ENCODE measurements around the gene CCSER2.
"Not testable (repeated sequence)": the region's sequence is repeated elsewhere in the genome, so short reads cannot be mapped to it uniquely, and the experiment has no call there.

The CCSER2 gene

GRCh38 chr10:84493951-84494848 is 165.8 kb downstream of the CCSER2 start:
- Histone ChIP-seq H3K4me1 (ENCODE audit: insufficient read depth, low read length, poor library complexity, severe bottlenecking) (no peaks in the 10 kb centered on the region), H2AFZ (ENCODE audit: low read length) (no peak overlapping the region), H3K27me3 (ENCODE audit: insufficient read depth, low read length, poor library complexity, severe bottlenecking) (no peaks in the 10 kb centered on the region), H4K20me1 (ENCODE audit: insufficient read depth, low read length, poor library complexity, severe bottlenecking) (no peaks in the 10 kb centered on the region), H3K79me2 (ENCODE audit: insufficient read depth, low read length) (no peaks in the 10 kb centered on the region), H3K9ac (ENCODE audit: low read depth, low read length, poor library complexity, severe bottlenecking) (no peak overlapping the region), H3K4me3 (ENCODE audit: low read length, poor library complexity, severe bottlenecking) (no peak overlapping the region), H3K36me3 (ENCODE audit: insufficient read depth, low read length) (no peaks in the 10 kb centered on the region), H3K9me2 (replicated peaks; ENCODE audit: low read depth, low read length) (no peaks in the 10 kb centered on the region), H3K9me3 (ENCODE audit: insufficient read depth, low read depth, low read length) (no peaks in the 10 kb centered on the region), H3K4me2 (ENCODE audit: low read depth, low read length, poor library complexity, severe bottlenecking) (no peak overlapping the region), H3F3A (ENCODE audit: low read depth) (no peaks in the 10 kb centered on the region)
- TF ChIP-seq EZH2phosphoT487 (IDR thresholded peaks at IDR 0.05; ENCODE audit: borderline replicate concordance) = no peak
- TF ChIP-seq, protein P1, sequence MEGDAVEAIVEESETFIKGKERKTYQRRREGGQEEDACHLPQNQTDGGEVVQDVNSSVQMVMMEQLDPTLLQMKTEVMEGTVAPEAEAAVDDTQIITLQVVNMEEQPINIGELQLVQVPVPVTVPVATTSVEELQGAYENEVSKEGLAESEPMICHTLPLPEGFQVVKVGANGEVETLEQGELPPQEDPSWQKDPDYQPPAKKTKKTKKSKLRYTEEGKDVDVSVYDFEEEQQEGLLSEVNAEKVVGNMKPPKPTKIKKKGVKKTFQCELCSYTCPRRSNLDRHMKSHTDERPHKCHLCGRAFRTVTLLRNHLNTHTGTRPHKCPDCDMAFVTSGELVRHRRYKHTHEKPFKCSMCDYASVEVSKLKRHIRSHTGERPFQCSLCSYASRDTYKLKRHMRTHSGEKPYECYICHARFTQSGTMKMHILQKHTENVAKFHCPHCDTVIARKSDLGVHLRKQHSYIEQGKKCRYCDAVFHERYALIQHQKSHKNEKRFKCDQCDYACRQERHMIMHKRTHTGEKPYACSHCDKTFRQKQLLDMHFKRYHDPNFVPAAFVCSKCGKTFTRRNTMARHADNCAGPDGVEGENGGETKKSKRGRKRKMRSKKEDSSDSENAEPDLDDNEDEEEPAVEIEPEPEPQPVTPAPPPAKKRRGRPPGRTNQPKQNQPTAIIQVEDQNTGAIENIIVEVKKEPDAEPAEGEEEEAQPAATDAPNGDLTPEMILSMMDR (conservative IDR thresholded peaks at IDR 0.05; ENCODE audit: low read length) = no peak

DNA sequence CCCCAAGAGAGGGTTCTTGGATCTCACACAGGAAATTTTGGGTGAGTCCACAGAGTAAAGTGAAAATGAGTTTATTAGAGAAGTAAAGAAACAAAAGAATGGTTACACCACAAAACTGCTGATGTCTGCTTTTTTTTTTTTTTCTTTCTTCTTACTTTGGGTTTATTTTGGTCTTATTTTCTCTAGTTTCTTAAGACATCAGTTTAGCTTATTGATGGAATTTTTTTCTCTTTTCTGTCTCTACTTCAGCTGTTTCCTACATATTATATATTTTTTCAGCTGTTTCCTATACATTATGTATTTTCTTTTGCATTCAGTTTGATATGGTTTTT is 166.4 kb downstream of the CCSER2 start:
- H3K9ac ChIP-seq (ENCODE audit: low read depth, low read length, poor library complexity, severe bottlenecking) = no peak overlapping the region

DNA sequence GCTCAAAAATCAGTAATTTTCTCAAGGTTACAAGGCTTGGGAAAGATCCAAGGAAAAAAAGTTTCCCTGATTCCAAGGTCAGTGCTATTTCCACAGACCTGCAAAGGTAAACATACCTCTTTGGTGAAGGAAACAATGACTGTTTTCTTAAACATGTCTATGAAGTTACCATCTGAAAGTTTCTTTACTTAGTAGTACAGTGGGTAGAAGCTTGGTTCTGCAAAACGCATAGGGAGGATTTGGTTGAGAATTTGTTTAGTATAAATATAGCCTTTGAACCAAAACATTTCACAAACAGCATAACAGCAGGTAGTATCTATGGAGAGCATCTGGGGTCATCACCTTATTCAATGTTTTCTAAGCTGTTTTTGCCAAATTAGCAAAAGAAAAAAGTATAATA is 169.6 kb downstream of the CCSER2 start:
- TF ChIP-seq EZH2phosphoT487 (IDR thresholded peaks at IDR 0.05; ENCODE audit: borderline replicate concordance) = no peak
- TF ChIP-seq, protein P1 (conservative IDR thresholded peaks at IDR 0.05; ENCODE audit: low read length) = no peak
- Histone ChIP-seq H3K79me2 (ENCODE audit: insufficient read depth, low read length) (no peaks in the 10 kb centered on the region), H3F3A (ENCODE audit: low read depth) (no peaks in the 10 kb centered on the region), H3K9me3 (ENCODE audit: insufficient read depth, low read depth, low read length) (no peaks in the 10 kb centered on the region), H4K20me1 (ENCODE audit: insufficient read depth, low read length, poor library complexity, severe bottlenecking) (no peaks in the 10 kb centered on the region), H3K27me3 (ENCODE audit: insufficient read depth, low read length, poor library complexity, severe bottlenecking) (no peaks in the 10 kb centered on the region), H3K4me1 (ENCODE audit: insufficient read depth, low read length, poor library complexity, severe bottlenecking) (no peaks in the 10 kb centered on the region), H2AFZ (ENCODE audit: low read length) (no peak overlapping the region), H3K36me3 (ENCODE audit: insufficient read depth, low read length) (no peaks in the 10 kb centered on the region), H3K9me2 (replicated peaks; ENCODE audit: low read depth, low read length) (no peaks in the 10 kb centered on the region), H3K9ac (ENCODE audit: low read depth, low read length, poor library complexity, severe bottlenecking) (no peak overlapping the region), H3K4me3 (ENCODE audit: low read length, poor library complexity, severe bottlenecking) (no peak overlapping the region), H3K4me2 (ENCODE audit: low read depth, low read length, poor library complexity, severe bottlenecking) (no peak overlapping the region)

More for the DNA sequence above, 166.4 kb downstream of the CCSER2 start:
- Histone ChIP-seq H3F3A (ENCODE audit: low read depth) (no peaks in the 10 kb centered on the region), H3K4me1 (ENCODE audit: insufficient read depth, low read length, poor library complexity, severe bottlenecking) (no peaks in the 10 kb centered on the region), H3K36me3 (ENCODE audit: insufficient read depth, low read length) (no peaks in the 10 kb centered on the region), H3K79me2 (ENCODE audit: insufficient read depth, low read length) (no peaks in the 10 kb centered on the region), H3K4me2 (ENCODE audit: low read depth, low read length, poor library complexity, severe bottlenecking) (no peak overlapping the region), H4K20me1 (ENCODE audit: insufficient read depth, low read length, poor library complexity, severe bottlenecking) (no peaks in the 10 kb centered on the region), H3K9me2 (replicated peaks; ENCODE audit: low read depth, low read length) (no peaks in the 10 kb centered on the region), H2AFZ (ENCODE audit: low read length) (no peak overlapping the region), H3K27me3 (ENCODE audit: insufficient read depth, low read length, poor library complexity, severe bottlenecking) (no peaks in the 10 kb centered on the region), H3K4me3 (ENCODE audit: low read length, poor library complexity, severe bottlenecking) (no peak overlapping the region), H3K9me3 (ENCODE audit: insufficient read depth, low read depth, low read length) (no peaks in the 10 kb centered on the region)
- no peak for TF ChIP-seq EZH2phosphoT487 (IDR thresholded peaks at IDR 0.05; ENCODE audit: borderline replicate concordance)
- TF ChIP-seq, protein P1 (conservative IDR thresholded peaks at IDR 0.05; ENCODE audit: low read length) = no peak

- not testable (repeated sequence) for H3K9me3 ChIP-seq (ENCODE audit: insufficient read depth, low read depth, low read length); H3K27me3 ChIP-seq (ENCODE audit: insufficient read depth, low read length, poor library complexity, severe bottlenecking); H3K4me2 ChIP-seq (ENCODE audit: low read depth, low read length, poor library complexity, severe bottlenecking); H3K36me3 ChIP-seq (ENCODE audit: insufficient read depth, low read length); H3K79me2 ChIP-seq (ENCODE audit: insufficient read depth, low read length); H3K9ac ChIP-seq (ENCODE audit: low read depth, low read length, poor library complexity, severe bottlenecking); H4K20me1 ChIP-seq (ENCODE audit: insufficient read depth, low read length, poor library complexity, severe bottlenecking); H3K4me1 ChIP-seq (ENCODE audit: insufficient read depth, low read length, poor library complexity, severe bottlenecking); H2AFZ ChIP-seq (ENCODE audit: low read length); H3F3A ChIP-seq (ENCODE audit: low read depth); H3K9me2 ChIP-seq (replicated peaks; ENCODE audit: low read depth, low read length); H3K4me3 ChIP-seq (ENCODE audit: low read length, poor library complexity, severe bottlenecking)
Observed at GRCh38 chr10:84499039-84499438, 170.7 kb downstream of the CCSER2 start.

Measured in Loucy (cell line).